Lower lobe of right lung (tissue), 2 donors: ENCODE data around the gene ZMYND15. TPM values are rescaled to one million over a fixed set of nuclear protein-coding genes. Genes with fewer than 3 reads are reported as not detected.

Experiments used
- ATAC-seq, 2 donors: fragments of 200-7000 bp; cut with Tn5 transposase; one replicate each; pipeline ENCODE4 v1.9.1; 2020 to 2022; ENCODE audit warnings: mild to moderate bottlenecking in 2 of 2, moderate library complexity in 2 of 2
- DNase-seq: peaks from one replicate; pipeline ENCODE4 v3.0.0-alpha.2; 2020
- H3K27ac ChIP-seq: fragments of 200-600 bp; one replicate; pipeline ENCODE4 v1.8.0; 2022
- H3K27me3 ChIP-seq: fragments of 200-600 bp; one replicate; pipeline ENCODE4 v1.8.0; 2022; ENCODE audit warnings: low read depth
- H3K36me3 ChIP-seq: fragments of 200-600 bp; one replicate; pipeline ENCODE4 v1.8.0; 2022; ENCODE audit warnings: mild to moderate bottlenecking
- H3K4me1 ChIP-seq: fragments of 200-600 bp; one replicate; pipeline ENCODE4 v1.8.0; 2022
- H3K4me3 ChIP-seq: fragments of 200-600 bp; one replicate; pipeline ENCODE4 v1.8.0; 2022; ENCODE audit warnings: mild to moderate bottlenecking
- H3K9me3 ChIP-seq: fragments of 200-600 bp; one replicate; pipeline ENCODE4 v1.8.0; 2022
- intact Hi-C: fragments of 100-400 bp; cut with DNase I; formaldehyde crosslinking; loops from one replicate; pipeline ENCODE4 v1.11.0; 2022
- total RNA-seq: library from RNA; stranded (reverse); fragmentation: NEBNext Ultra II Directional; extraction: Animal tissue kit (Norgen Biotek cat#: 25700); gene quantifications from one replicate; pipeline ENCODE4 v1.2.1, GENCODE V29; 2021
- TF ChIP-seq, protein P1 (sequence below): fragments of 200-600 bp; IDR thresholded peaks from one replicate; pipeline ENCODE4 v1.8.0; 2022; ENCODE audit warnings: antibody characterized with exemption, mild to moderate bottlenecking
- donor health status: DM: no; HTN: yes; CAD: no; lungs with severe emphysema.

Gene ZMYND15
- total RNA-seq, 1 donor from 2014 or later = 13.3 TPM

DNA sequence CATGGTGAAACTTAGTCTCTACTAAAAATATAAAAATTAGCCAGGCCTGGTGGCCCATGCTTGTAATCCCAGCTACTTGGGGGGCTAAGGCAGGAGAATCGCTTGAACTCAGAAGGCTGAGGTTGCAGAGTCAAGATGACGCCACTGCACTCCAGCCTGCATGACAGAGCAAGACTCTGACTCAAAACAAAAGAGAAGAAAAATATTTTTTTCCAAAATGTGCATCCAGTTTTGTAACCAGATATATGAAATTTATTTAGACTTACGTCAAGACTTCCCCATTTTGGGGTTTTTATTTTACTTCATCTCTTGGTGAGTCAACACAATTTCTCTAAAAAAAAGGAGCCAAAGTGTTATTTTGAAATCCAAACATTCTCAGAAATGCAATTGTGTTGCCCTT, 26.6 kb downstream of the ZMYND15 start:
- Histone ChIP-seq H3K36me3 (no peaks in the 10 kb centered on the region), H3K4me1 (peaks cover 13% of the 10 kb centered on the region), H3K27ac (peak overlapping the region; percentile 60), H3K9me3 (no peaks in the 10 kb centered on the region), H3K4me3 (no peak overlapping the region), H3K27me3 (no peaks in the 10 kb centered on the region)
- ATAC-seq = peak; percentile 50 to 66
- DNase-seq = peak; percentile 64
- TF ChIP-seq, protein P1, sequence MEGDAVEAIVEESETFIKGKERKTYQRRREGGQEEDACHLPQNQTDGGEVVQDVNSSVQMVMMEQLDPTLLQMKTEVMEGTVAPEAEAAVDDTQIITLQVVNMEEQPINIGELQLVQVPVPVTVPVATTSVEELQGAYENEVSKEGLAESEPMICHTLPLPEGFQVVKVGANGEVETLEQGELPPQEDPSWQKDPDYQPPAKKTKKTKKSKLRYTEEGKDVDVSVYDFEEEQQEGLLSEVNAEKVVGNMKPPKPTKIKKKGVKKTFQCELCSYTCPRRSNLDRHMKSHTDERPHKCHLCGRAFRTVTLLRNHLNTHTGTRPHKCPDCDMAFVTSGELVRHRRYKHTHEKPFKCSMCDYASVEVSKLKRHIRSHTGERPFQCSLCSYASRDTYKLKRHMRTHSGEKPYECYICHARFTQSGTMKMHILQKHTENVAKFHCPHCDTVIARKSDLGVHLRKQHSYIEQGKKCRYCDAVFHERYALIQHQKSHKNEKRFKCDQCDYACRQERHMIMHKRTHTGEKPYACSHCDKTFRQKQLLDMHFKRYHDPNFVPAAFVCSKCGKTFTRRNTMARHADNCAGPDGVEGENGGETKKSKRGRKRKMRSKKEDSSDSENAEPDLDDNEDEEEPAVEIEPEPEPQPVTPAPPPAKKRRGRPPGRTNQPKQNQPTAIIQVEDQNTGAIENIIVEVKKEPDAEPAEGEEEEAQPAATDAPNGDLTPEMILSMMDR = no peak
- intact Hi-C loops = no loop called here

DNA sequence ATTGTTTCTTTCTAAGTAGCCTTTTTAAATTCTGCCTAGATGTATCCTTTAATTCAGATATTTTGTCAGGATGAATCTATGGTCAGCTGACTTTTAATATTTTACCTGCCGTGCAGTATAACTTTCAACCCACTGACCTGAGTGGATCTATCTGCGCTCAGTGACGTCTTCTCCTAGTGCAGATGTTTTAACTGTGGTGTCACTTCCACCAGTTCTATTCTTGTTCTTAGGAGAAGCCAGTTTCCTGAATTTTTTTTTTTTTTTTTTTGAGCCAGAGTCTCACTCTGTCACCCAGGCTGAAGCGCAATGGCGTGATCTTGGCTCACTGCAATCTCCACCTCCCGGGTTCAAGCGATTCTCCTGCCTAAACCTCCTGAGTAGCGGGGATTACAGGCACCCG, 27.1 kb downstream of the ZMYND15 start:
- DNase-seq (no peak), ATAC-seq (peak; percentile 13 to 42)
- intact Hi-C loops = no loop called here
- Histone ChIP-seq H3K36me3 (no peaks in the 10 kb centered on the region), H3K27ac (peak overlapping the region; percentile 60), H3K9me3 (no peaks in the 10 kb centered on the region), H3K4me1 (peaks cover 17% of the 10 kb centered on the region), H3K27me3 (no peaks in the 10 kb centered on the region), H3K4me3 (no peak overlapping the region)
- TF ChIP-seq, protein P1 = no peak

DNA sequence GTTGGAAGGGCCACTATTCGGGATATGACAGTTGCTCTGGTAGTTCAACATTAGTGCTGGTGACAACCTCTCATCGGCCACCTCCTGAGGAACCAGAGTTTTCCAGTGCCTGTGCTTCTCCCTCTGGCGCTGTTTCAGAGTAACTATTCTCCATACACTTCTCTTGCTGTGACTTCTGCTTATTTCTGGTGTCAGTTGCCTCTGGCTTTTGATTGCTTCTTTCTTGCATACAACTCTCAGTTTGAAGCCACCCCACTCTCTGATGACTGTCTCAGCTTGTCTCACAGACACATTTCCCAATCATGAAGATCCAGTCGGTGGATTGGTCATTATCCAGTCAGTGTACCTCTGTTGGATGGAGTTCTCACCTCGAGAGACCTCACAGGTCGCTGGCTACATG, 28.7 kb downstream of the ZMYND15 start:
- TF ChIP-seq, protein P1 = no peak
- intact Hi-C loops = no loop called here
- DNase-seq (no peak), ATAC-seq (peak; percentile 17 to 30)
- Histone ChIP-seq H3K9me3 (no peaks in the 10 kb centered on the region), H3K36me3 (no peaks in the 10 kb centered on the region), H3K27me3 (no peaks in the 10 kb centered on the region), H3K27ac (no peak overlapping the region), H3K4me3 (no peak overlapping the region), H3K4me1 (peaks cover 17% of the 10 kb centered on the region)

DNA sequence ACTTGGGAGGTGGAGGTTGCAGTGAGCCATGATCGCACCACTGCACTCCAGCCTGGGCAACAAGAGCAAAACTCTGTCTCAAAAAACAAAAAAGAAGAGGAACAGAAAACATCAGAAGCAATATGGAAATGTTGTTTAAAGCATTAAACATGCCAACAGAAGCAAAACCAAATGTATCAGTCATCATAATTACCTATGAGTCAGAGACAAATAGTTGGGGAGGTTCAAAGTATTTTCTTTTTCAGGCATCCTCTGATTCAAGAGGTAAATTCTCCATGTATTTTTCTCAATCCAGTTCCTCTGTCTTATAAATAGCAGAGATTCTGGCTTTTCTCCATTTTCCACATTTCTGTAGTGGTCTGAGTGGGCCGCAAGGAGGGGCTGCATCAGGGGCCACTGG, 30.0 kb downstream of the ZMYND15 start:
- intact Hi-C loops = no loop called here
- Histone ChIP-seq H3K27ac (no peak overlapping the region), H3K36me3 (no peaks in the 10 kb centered on the region), H3K4me3 (no peak overlapping the region), H3K27me3 (no peaks in the 10 kb centered on the region), H3K9me3 (no peaks in the 10 kb centered on the region), H3K4me1 (peaks cover 9% of the 10 kb centered on the region)
- TF ChIP-seq, protein P1 = no peak
- DNase-seq (no peak), ATAC-seq (no peak)

DNA sequence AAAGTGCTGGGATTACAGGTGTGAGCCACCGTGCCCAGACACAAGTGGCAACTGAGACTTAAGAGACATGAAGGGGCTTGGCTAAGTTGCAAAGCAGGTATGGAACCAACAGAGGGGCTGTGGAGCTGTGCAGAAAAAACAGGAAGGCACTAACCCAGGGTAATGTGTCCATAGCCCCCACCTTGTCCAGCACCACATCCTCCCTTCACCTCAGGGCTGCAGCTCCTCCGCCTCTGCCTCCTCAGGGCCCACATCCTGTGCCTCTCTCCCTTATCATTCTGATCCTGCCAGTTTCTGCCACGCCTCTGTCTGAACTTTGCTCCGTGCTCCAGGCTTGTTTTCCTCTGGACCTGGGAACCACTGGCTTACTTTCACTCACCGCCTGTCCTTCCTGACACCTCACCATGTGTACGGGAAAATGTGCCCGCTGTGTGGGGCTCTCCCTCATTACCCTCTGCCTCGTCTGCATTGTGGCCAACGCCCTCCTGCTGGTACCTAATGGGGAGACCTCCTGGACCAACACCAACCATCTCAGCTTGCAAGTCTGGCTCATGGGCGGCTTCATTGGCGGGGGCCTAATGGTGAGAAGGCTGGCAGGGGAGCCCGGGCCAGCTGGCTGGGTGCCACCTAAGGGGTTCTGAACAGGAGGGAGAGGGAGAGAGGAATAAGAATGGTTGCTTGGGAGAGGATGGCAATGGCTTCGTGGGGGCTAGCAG, 32.0 kb downstream of the ZMYND15 start, which contains the start of gene TM4SF5:
TM4SF5 (plus strand) TSS at position 368 of the 716 bp plus-strand sequence; CDS start at position 405, 37 bp downstream.
- no peak for DNase-seq
- no peaks in the 10 kb centered on the region for H3K36me3 ChIP-seq
- intact Hi-C loops = no loop called here
- TF ChIP-seq, protein P1 = no peak
- no peaks in the 10 kb centered on the region for H3K9me3 ChIP-seq
- H3K27ac ChIP-seq = no peak within 1 kb of the TSS
- no peak within 1 kb of the TSS for H3K4me3 ChIP-seq
- no peaks in the 10 kb centered on the region for H3K27me3 ChIP-seq
- ATAC-seq = no peak
- H3K4me1 ChIP-seq = peaks cover 9% of the 10 kb centered on the region
